ENCODE data around the gene MED25.
A peak's percentile ranks its signal among the peaks of the same experiment; 100 is the strongest.

The MED25 gene

DNA sequence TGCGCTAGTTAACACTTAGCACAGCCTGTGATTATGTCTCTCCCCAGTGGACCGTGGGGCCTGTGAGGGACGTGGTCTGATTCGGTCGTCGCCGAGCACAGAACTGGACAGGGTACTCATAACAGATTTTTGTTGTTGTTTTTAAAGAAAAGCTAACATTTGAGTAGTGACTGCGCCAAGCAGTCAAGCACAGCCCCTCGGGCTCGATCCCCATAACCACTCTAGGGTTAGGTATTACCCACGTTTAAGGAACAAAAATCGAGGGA is 32.1 kb downstream of the MED25 start:
- Histone ChIP-seq H3K9me3 (ENCODE audit: insufficient read depth, low read depth, low read length) (no peaks in the 10 kb centered on the region), H3K9me2 (replicated peaks; ENCODE audit: low read depth, low read length) (no peaks in the 10 kb centered on the region), H3K4me2 (ENCODE audit: low read depth, low read length, poor library complexity, severe bottlenecking) (peak overlapping the region; percentile 69), H3K9ac (ENCODE audit: low read depth, low read length, poor library complexity, severe bottlenecking) (peak overlapping the region; percentile 90), H4K20me1 (ENCODE audit: insufficient read depth, low read length, poor library complexity, severe bottlenecking) (peaks cover 33% of the 10 kb centered on the region), H3F3A (ENCODE audit: low read depth) (0 out of 2 replicates have a peak, but pooled peaks cover 3% of the 10 kb centered on the region), H3K79me2 (ENCODE audit: insufficient read depth, low read length) (peaks cover 34% of the 10 kb centered on the region), H3K27me3 (ENCODE audit: insufficient read depth, low read length, poor library complexity, severe bottlenecking) (no peaks in the 10 kb centered on the region), H2AFZ (ENCODE audit: low read length) (peak overlapping the region; percentile 99), H3K4me1 (ENCODE audit: insufficient read depth, low read length, poor library complexity, severe bottlenecking) (peaks cover 32% of the 10 kb centered on the region), H3K36me3 (ENCODE audit: insufficient read depth, low read length) (no peaks in the 10 kb centered on the region; the same call in 1 of the 2 replicates), H3K4me3 (ENCODE audit: low read length, poor library complexity, severe bottlenecking) (peak overlapping the region; percentile 99)
- TF ChIP-seq, protein P1, sequence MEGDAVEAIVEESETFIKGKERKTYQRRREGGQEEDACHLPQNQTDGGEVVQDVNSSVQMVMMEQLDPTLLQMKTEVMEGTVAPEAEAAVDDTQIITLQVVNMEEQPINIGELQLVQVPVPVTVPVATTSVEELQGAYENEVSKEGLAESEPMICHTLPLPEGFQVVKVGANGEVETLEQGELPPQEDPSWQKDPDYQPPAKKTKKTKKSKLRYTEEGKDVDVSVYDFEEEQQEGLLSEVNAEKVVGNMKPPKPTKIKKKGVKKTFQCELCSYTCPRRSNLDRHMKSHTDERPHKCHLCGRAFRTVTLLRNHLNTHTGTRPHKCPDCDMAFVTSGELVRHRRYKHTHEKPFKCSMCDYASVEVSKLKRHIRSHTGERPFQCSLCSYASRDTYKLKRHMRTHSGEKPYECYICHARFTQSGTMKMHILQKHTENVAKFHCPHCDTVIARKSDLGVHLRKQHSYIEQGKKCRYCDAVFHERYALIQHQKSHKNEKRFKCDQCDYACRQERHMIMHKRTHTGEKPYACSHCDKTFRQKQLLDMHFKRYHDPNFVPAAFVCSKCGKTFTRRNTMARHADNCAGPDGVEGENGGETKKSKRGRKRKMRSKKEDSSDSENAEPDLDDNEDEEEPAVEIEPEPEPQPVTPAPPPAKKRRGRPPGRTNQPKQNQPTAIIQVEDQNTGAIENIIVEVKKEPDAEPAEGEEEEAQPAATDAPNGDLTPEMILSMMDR (conservative IDR thresholded peaks at IDR 0.05; ENCODE audit: low read length) = no peak
- TF ChIP-seq EZH2phosphoT487 (IDR thresholded peaks at IDR 0.05; ENCODE audit: borderline replicate concordance) = no peak

DNA sequence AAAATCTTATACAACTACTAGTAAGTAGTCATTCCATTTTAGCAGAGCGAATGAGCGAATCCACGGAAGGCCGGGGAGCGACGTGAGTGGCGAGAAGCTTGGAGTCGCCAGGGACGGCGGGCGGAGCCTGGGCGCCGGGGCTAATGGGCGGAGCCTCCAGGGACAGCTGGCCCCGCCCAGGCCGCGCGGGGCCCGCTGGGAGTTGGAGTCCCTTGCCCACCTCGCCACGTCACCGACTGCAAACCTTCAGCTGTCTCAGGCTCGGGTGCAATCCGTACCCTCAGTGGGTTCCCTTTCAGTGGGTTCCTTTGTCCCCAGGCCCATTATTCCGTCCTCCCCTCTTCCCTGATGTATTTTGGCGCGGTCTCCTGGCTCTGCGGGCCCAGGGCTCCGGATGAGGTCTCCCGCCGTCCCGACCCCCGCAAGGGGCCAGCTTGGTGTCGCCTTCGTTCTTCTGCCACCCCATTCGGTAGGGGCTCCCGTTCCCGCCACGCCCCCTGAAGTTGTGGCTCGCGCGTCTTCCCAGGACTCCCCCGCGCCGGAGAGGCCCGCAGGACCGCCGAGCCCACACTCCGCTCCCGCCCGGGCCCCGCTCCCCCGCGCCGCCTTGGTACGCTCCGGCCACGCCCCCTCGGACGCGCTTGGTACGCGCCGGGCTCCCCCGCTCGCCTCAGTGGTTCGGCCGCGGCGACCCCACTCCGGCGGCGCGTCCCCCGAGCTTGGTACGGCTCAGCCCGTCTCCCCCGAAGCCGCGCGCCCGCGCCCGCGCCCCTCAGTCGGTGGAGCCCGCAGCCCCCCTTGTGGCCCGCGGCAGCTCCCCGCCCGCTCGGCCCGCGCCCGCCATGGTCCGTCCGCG is 32.6 kb downstream of the MED25 start, which contains the start of gene PTOV1:
Gene PTOV1 (plus strand): TSS at position 673 of the 856 bp plus-strand sequence.
- H3K4me2 ChIP-seq (ENCODE audit: low read depth, low read length, poor library complexity, severe bottlenecking) = peak within 1 kb of the TSS; percentile 95
- H3F3A ChIP-seq (ENCODE audit: low read depth) = 0 out of 2 replicates have a peak, but pooled peaks cover 3% of the 10 kb centered on the region
- no peaks in the 10 kb centered on the region for H3K9me3 ChIP-seq (ENCODE audit: insufficient read depth, low read depth, low read length)
- H2AFZ ChIP-seq (ENCODE audit: low read length) = peak within 1 kb of the TSS; percentile 99
- H3K79me2 ChIP-seq (ENCODE audit: insufficient read depth, low read length) = peaks cover 37% of the 10 kb centered on the region
- H3K9ac ChIP-seq (ENCODE audit: low read depth, low read length, poor library complexity, severe bottlenecking) = peak within 1 kb of the TSS; percentile 90
- H3K4me3 ChIP-seq (ENCODE audit: low read length, poor library complexity, severe bottlenecking) = peak within 1 kb of the TSS; percentile 99
- no peaks in the 10 kb centered on the region for H3K27me3 ChIP-seq (ENCODE audit: insufficient read depth, low read length, poor library complexity, severe bottlenecking)
- TF ChIP-seq EZH2phosphoT487 (IDR thresholded peaks at IDR 0.05; ENCODE audit: borderline replicate concordance) = no peak
- TF ChIP-seq, protein P1 (conservative IDR thresholded peaks at IDR 0.05; ENCODE audit: low read length) = no peak
- H3K36me3 ChIP-seq (ENCODE audit: insufficient read depth, low read length) = peaks cover 5% of the 10 kb centered on the region; the same call in 1 of the 2 replicates
- H4K20me1 ChIP-seq (ENCODE audit: insufficient read depth, low read length, poor library complexity, severe bottlenecking) = peaks cover 39% of the 10 kb centered on the region
- no peaks in the 10 kb centered on the region for H3K9me2 ChIP-seq (replicated peaks; ENCODE audit: low read depth, low read length)
- peaks cover 32% of the 10 kb centered on the region for H3K4me1 ChIP-seq (ENCODE audit: insufficient read depth, low read length, poor library complexity, severe bottlenecking)

DNA sequence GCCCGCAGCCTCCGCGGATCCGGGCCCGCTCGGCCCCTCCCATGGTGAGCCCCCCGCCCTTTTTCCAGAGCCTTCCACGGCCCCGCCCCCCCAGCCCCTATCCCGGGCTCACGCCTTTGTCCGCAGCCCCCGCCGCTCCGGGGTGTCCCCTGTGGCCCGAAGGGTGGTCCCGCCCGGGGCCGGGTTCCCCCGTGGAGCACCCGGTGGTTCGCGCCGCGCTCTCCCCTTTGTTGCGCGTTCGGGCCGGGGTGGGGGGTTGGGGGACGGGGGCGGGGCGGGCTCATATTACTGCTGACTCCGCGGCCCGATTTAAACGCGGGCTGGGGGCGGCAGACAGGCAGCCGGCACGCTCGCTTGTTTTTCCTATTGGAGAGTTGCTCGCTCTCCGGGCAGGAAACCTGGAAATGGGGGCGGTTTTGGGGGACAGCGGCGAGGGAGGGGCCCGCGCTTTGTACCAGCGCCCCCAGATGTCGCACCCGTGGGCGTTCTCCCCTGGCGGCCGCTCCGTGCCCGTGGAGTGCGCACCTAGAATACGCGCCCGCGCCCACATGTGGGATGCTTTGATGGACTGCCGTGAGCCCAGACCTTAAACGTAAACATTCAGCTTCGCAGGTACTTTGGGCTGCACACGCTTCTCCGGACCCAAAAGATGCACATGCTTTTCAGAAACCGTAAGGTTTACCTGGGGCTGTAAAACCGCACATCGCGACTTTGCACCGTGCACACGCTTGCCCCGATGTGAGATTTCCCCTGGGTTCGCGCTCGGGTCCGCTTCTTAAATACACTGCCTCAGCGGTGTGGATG is 33.6 kb downstream of the MED25 start:
- H2AFZ ChIP-seq (ENCODE audit: low read length) = no peak overlapping the region
- TF ChIP-seq EZH2phosphoT487 (IDR thresholded peaks at IDR 0.05; ENCODE audit: borderline replicate concordance) = no peak
- TF ChIP-seq, protein P1 (conservative IDR thresholded peaks at IDR 0.05; ENCODE audit: low read length) = no peak
- peak overlapping the region; percentile 95 for H3K4me2 ChIP-seq (ENCODE audit: low read depth, low read length, poor library complexity, severe bottlenecking)
- peaks cover 32% of the 10 kb centered on the region for H3K4me1 ChIP-seq (ENCODE audit: insufficient read depth, low read length, poor library complexity, severe bottlenecking)
- H3K9me2 ChIP-seq (replicated peaks; ENCODE audit: low read depth, low read length) = no peaks in the 10 kb centered on the region
- H3K4me3 ChIP-seq (ENCODE audit: low read length, poor library complexity, severe bottlenecking) = peak overlapping the region; percentile 99
- peak overlapping the region; percentile 68 for H3K9ac ChIP-seq (ENCODE audit: low read depth, low read length, poor library complexity, severe bottlenecking)
- H3K27me3 ChIP-seq (ENCODE audit: insufficient read depth, low read length, poor library complexity, severe bottlenecking) = no peaks in the 10 kb centered on the region
- H3K36me3 ChIP-seq (ENCODE audit: insufficient read depth, low read length) = peaks cover 14% of the 10 kb centered on the region; the same call in 1 of the 2 replicates
- peaks cover 37% of the 10 kb centered on the region for H3K79me2 ChIP-seq (ENCODE audit: insufficient read depth, low read length)
- 0 out of 2 replicates have a peak, but pooled peaks cover 3% of the 10 kb centered on the region for H3F3A ChIP-seq (ENCODE audit: low read depth)
- H4K20me1 ChIP-seq (ENCODE audit: insufficient read depth, low read length, poor library complexity, severe bottlenecking) = peaks cover 42% of the 10 kb centered on the region
- no peaks in the 10 kb centered on the region for H3K9me3 ChIP-seq (ENCODE audit: insufficient read depth, low read depth, low read length)

Data from Loucy (cell line).